ENCODE results near the gene TMCO4.
"Not testable (repeated sequence)": the region's sequence is repeated elsewhere in the genome, so short reads cannot be mapped to it uniquely, and the experiment has no call there.

DNA sequence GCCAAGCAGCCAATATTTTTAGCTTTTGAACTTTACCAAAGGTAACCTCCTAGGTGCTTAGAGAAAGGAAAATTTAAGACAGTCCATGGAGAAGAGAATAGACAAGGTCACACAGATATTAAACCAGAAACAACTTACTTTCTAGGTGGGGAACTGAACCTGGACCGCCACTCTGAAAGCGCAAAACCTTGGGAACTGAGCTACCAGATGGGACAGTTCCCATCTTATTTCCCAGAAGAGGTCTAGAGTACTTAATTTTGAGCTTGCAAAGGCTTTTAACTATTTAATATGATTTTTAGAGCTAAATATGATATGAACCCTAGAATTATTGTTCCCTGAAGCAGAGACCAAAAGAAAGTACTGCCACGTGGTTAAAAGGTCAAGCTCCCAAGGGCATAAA is 49.6 kb upstream of the TMCO4 start:
- TF ChIP-seq, protein P1, sequence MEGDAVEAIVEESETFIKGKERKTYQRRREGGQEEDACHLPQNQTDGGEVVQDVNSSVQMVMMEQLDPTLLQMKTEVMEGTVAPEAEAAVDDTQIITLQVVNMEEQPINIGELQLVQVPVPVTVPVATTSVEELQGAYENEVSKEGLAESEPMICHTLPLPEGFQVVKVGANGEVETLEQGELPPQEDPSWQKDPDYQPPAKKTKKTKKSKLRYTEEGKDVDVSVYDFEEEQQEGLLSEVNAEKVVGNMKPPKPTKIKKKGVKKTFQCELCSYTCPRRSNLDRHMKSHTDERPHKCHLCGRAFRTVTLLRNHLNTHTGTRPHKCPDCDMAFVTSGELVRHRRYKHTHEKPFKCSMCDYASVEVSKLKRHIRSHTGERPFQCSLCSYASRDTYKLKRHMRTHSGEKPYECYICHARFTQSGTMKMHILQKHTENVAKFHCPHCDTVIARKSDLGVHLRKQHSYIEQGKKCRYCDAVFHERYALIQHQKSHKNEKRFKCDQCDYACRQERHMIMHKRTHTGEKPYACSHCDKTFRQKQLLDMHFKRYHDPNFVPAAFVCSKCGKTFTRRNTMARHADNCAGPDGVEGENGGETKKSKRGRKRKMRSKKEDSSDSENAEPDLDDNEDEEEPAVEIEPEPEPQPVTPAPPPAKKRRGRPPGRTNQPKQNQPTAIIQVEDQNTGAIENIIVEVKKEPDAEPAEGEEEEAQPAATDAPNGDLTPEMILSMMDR (conservative IDR thresholded peaks at IDR 0.05; ENCODE audit: low read depth, low read length): not testable (repeated sequence)
- not testable (repeated sequence) for TF ChIP-seq EZH2 (IDR thresholded peaks at IDR 0.05; ENCODE audit: low read length, unreplicated experiment); EZH2phosphoT487 (IDR thresholded peaks at IDR 0.05; ENCODE audit: borderline replicate concordance, low read length)
